Endodermal cell (in vitro differentiated cells): ENCODE data around the gene ADM. TPM values are rescaled to one million over a fixed set of nuclear protein-coding genes. Genes with fewer than 3 reads are reported as not detected.

Source experiments
- DNase-seq: peaks from one replicate; pipeline ENCODE4 v3.0.0-alpha.2; 2017
- H3K27ac ChIP-seq: 2 replicates; pipeline ENCODE4 v1.5.1; 2013; ENCODE audit warnings: mild to moderate bottlenecking, low read depth, low read length, moderate library complexity
- H3K27me3 ChIP-seq: 2 replicates; pipeline ENCODE4 v1.6.1; 2013; ENCODE audit warnings: mild to moderate bottlenecking, low read length, moderate library complexity; ENCODE audit not compliant: insufficient read depth, control insufficient read depth, poor library complexity, severe bottlenecking
- H3K36me3 ChIP-seq: 2 replicates; pipeline ENCODE4 v1.7.0; 2013; ENCODE audit warnings: mild to moderate bottlenecking, low read length, moderate library complexity; ENCODE audit not compliant: control insufficient read depth, insufficient read depth
- H3K4me1 ChIP-seq: one replicate; pipeline ENCODE4 v1.7.0; 2013; ENCODE audit warnings: low read length; ENCODE audit not compliant: control insufficient read depth, insufficient read depth
- H3K4me3 ChIP-seq: 2 replicates; pipeline ENCODE4 v1.5.1; 2013; ENCODE audit warnings: mild to moderate bottlenecking, low read length, moderate library complexity
- H3K9ac ChIP-seq: 2 replicates; pipeline ENCODE4 v1.6.1; 2013; ENCODE audit warnings: mild to moderate bottlenecking, low read length, moderate library complexity; ENCODE audit not compliant: poor library complexity, severe bottlenecking; ENCODE audit errors: extremely low read depth
- H3K9me3 ChIP-seq: 2 replicates; pipeline ENCODE4 v1.6.1; 2013; ENCODE audit warnings: mild to moderate bottlenecking, low read length, moderate library complexity; ENCODE audit not compliant: control insufficient read depth
- H3K27ac Mint-ChIP-seq: 2 replicates; pipeline ENCODE4 v1.8.0; 2020; ENCODE audit warnings: mixed read lengths
- H3K27me3 Mint-ChIP-seq: 2 replicates; pipeline ENCODE4 v1.8.0; 2021; ENCODE audit warnings: mild to moderate bottlenecking, mixed read lengths; ENCODE audit not compliant: insufficient read depth
- H3K36me3 Mint-ChIP-seq: 2 replicates; pipeline ENCODE4 v1.8.0; 2020; ENCODE audit warnings: low read depth, mixed read lengths
- H3K4me1 Mint-ChIP-seq: 2 replicates; pipeline ENCODE4 v1.8.0; 2020; ENCODE audit warnings: mixed read lengths
- H3K4me3 Mint-ChIP-seq: 2 replicates; pipeline ENCODE4 v1.8.0; 2020; ENCODE audit warnings: mild to moderate bottlenecking, moderate library complexity, mixed read lengths
- H3K9me3 Mint-ChIP-seq: 2 replicates; pipeline ENCODE4 v1.8.0; 2020; ENCODE audit warnings: mild to moderate bottlenecking, mixed read lengths
- WGBS, 2 experiments: methylation state at CpG; one replicate each; pipeline versions ENCODE4 v1.1.5 to v1.1.7; 2013; ENCODE audit warnings: missing lambda C conversion rate in 2 of 2, mixed read lengths in 1 of 2; ENCODE audit not compliant: insufficient coverage in 1 of 2, insufficient read length in 1 of 2; 5-methylcytosine and 5-hydroxymethylcytosine counted together
- total RNA-seq, 2 donors: library from RNA; stranded (reverse); fragmentation: NEBNext Ultra II Directional in 1 of 2; extraction: Animal tissue kit (Norgen Biotek cat#: 25700) in 1 of 2; gene quantifications; 2 replicates in 1 of 2; 3 replicates in 1 of 2; pipeline ENCODE4 v1.2.1, GENCODE V29; 2021
- TF ChIP-seq, protein P1 (sequence below): fragments of 200-600 bp; sonication (generic); conservative IDR thresholded peaks from 2 replicates; pipeline ENCODE4 v1.5.0; 2021; ENCODE audit warnings: antibody characterized with exemption, mild to moderate bottlenecking

ADM gene
- total RNA-seq, 2 donors from 2014 or later: 20.6 to 35.5 TPM

DNA sequence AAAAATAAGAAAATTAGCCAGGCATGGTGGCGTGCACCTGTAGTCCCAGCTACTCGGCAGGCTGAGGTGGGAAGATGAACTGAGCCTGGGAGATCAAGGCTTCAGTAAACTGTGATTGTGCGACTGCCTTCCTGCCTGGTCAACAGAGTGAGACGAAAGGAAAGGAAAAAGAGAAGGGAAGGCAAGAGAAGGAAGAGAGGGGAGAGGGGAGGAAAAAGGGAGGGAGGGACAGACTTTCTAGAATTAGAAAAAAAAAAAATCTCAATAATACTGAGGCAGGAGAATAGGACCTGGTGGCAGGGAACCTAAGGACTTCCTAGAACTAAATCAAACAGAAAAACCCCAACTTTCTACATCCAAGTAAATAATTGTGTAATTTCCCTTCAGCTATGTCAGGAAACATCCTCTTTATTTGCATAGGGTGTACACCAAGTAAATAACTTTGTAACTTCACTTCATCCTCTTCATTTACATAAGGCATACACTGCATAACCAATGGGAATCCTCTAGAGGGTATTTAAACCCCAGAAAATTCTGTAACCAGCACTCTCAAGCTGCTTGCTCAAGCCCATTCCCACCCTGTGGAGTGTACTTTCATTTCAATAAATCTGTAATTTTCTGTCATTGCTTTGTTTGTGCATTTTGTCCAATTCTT, 19.6 kb upstream of the ADM start:
- Histone ChIP-seq H3K36me3 (no peaks in the 10 kb centered on the region), H3K27me3 (no peaks in the 10 kb centered on the region), H3K27ac (no peak overlapping the region), H3K4me3 (no peak overlapping the region), H3K9ac (no peak overlapping the region), H3K9me3 (no peaks in the 10 kb centered on the region), H3K4me1 (no peaks in the 10 kb centered on the region)
- TF ChIP-seq, protein P1, sequence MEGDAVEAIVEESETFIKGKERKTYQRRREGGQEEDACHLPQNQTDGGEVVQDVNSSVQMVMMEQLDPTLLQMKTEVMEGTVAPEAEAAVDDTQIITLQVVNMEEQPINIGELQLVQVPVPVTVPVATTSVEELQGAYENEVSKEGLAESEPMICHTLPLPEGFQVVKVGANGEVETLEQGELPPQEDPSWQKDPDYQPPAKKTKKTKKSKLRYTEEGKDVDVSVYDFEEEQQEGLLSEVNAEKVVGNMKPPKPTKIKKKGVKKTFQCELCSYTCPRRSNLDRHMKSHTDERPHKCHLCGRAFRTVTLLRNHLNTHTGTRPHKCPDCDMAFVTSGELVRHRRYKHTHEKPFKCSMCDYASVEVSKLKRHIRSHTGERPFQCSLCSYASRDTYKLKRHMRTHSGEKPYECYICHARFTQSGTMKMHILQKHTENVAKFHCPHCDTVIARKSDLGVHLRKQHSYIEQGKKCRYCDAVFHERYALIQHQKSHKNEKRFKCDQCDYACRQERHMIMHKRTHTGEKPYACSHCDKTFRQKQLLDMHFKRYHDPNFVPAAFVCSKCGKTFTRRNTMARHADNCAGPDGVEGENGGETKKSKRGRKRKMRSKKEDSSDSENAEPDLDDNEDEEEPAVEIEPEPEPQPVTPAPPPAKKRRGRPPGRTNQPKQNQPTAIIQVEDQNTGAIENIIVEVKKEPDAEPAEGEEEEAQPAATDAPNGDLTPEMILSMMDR: no peak
- no peaks in the 10 kb centered on the region for H3K27me3 Mint-ChIP-seq
- DNase-seq: no peak
- peaks cover 3% of the 10 kb centered on the region for H3K4me1 Mint-ChIP-seq
- no peak overlapping the region for H3K27ac Mint-ChIP-seq
- H3K4me3 Mint-ChIP-seq: no peak overlapping the region
- 89 to 97% methylated on average over 4 of the region's 4 CpGs for WGBS, 2 experiments
- no peaks in the 10 kb centered on the region for H3K9me3 Mint-ChIP-seq
- peaks cover 5% of the 10 kb centered on the region for H3K36me3 Mint-ChIP-seq

DNA sequence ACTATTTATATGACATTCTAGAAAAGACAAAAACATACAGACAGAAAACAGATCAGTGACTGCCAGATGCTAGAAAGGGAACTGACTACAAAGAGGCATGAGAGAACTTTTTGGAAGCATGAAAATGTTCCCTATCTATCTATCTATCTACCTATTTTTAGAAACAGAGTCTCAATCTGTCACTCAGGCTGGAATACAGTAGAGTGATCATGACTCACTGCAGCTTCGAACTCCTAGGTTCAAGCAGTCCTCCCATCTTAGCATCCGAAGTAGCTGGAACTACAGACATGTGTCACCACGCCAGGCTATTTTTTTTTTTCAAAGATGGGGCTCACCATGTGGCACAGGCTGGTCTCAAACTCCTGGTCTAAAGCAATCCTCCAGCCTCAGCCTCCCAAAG, 17.7 kb upstream of the ADM start:
- Histone ChIP-seq H3K9me3 (no peaks in the 10 kb centered on the region), H3K27ac (no peak overlapping the region), H3K4me1 (no peaks in the 10 kb centered on the region), H3K36me3 (no peaks in the 10 kb centered on the region), H3K27me3 (no peaks in the 10 kb centered on the region), H3K9ac (no peak overlapping the region), H3K4me3 (no peak overlapping the region)
- Mint-ChIP-seq H3K27ac (no peak overlapping the region), H3K4me3 (no peak overlapping the region), H3K9me3 (no peaks in the 10 kb centered on the region), H3K36me3 (peaks cover 6% of the 10 kb centered on the region), H3K4me1 (peaks cover 10% of the 10 kb centered on the region), H3K27me3 (no peaks in the 10 kb centered on the region)
- TF ChIP-seq, protein P1: no peak
- 89 to 94% methylated on average over 3 of the region's 3 CpGs for WGBS, 2 experiments
- DNase-seq: no peak

GRCh38 chr11:10287766-10288715, 16.8 kb upstream of the ADM start:
- TF ChIP-seq, protein P1: no peak
- no peaks in the 10 kb centered on the region for H3K9me3 Mint-ChIP-seq
- no peaks in the 10 kb centered on the region for H3K27me3 Mint-ChIP-seq
- H3K4me3 ChIP-seq: no peak overlapping the region
- no peaks in the 10 kb centered on the region for H3K9me3 ChIP-seq
- no peaks in the 10 kb centered on the region for H3K36me3 ChIP-seq
- no peak for DNase-seq
- H3K27ac ChIP-seq: no peak overlapping the region
- whole genome bisulfite sequencing, 2 experiments: 75 to 94% methylated on average over 7 to 9 of the region's 9 CpGs
- no peak overlapping the region for H3K27ac Mint-ChIP-seq
- H3K27me3 ChIP-seq: no peaks in the 10 kb centered on the region
- peaks cover 6% of the 10 kb centered on the region for H3K36me3 Mint-ChIP-seq
- H3K4me3 Mint-ChIP-seq: no peak overlapping the region
- peaks cover 14% of the 10 kb centered on the region for H3K4me1 Mint-ChIP-seq
- H3K9ac ChIP-seq: no peak overlapping the region
- H3K4me1 ChIP-seq: no peaks in the 10 kb centered on the region
